Measurements from ENCODE around the gene HOATZ.

- no peak for TF ChIP-seq FOXJ3 (CRISPR knock-in tag; IDR thresholded peaks at IDR 0.05)
- no peak for TF ChIP-seq ZBTB33 (IDR thresholded peaks at IDR 0.05; ENCODE audit: borderline replicate concordance, low read depth)
Measured at GRCh38 chr11:111531136-111531535, 16.6 kb downstream of the HOATZ start.

Measured in SK-N-SH (cell line).